ENCODE measurements around the gene LIMA1.

GRCh38 chr12:50187084-50187900 lies 96.0 kb downstream of the LIMA1 start:
- TF ChIP-seq CTCF (IDR thresholded peaks at IDR 0.05): no peak
- no peak for TF ChIP-seq POLR2A (IDR thresholded peaks at IDR 0.05; ENCODE audit: low read depth)
